Measurements from ENCODE around the gene TRMT6.

DNA sequence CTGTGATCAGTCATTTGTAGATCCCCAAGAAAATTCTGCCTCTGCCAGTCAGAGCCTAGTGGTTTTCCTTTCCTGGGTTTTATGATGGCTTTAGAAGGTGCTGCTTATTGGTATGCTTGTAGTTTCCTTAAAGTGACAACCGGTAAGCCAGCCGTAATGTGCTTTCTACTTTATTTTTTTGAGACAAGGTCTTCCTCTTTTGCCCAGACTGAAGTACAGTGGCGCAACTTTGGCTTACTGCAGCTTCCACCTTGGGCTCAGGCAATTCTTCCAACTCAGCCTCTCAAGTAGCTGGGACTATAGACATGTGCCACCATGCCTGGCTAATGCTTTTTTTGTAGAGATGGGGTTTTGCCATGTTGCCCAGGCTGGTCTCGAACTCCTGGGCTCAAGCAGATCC lies 23.6 kb upstream of the TRMT6 start:
- no peak for TF ChIP-seq CTCF (conservative IDR thresholded peaks at IDR 0.05)
- TF ChIP-seq EZH2 (IDR thresholded peaks at IDR 0.05; ENCODE audit: low read depth) = no peak

All from PC-9 (cell line).